Measurements from ENCODE around the gene PTPN1.

DNA sequence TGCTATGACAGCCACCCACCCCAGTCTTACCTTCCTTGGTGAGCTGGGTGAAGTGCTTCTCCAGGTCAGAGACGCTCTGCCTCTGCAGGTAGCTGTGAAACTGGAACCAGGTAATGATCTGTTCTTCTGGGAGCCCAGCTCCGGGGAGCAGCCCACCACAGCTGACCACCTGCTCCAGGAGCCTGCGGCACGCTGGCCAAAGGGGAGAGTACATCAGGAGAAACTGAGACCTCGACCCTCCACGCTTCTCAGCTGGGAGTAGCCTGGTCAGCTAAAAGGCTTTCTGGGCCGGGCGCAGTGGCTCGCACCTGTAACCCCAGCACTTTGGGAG is 82.8 kb downstream of the PTPN1 start:
- TF ChIP-seq, protein P1, sequence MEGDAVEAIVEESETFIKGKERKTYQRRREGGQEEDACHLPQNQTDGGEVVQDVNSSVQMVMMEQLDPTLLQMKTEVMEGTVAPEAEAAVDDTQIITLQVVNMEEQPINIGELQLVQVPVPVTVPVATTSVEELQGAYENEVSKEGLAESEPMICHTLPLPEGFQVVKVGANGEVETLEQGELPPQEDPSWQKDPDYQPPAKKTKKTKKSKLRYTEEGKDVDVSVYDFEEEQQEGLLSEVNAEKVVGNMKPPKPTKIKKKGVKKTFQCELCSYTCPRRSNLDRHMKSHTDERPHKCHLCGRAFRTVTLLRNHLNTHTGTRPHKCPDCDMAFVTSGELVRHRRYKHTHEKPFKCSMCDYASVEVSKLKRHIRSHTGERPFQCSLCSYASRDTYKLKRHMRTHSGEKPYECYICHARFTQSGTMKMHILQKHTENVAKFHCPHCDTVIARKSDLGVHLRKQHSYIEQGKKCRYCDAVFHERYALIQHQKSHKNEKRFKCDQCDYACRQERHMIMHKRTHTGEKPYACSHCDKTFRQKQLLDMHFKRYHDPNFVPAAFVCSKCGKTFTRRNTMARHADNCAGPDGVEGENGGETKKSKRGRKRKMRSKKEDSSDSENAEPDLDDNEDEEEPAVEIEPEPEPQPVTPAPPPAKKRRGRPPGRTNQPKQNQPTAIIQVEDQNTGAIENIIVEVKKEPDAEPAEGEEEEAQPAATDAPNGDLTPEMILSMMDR (IDR thresholded peaks at IDR 0.05), result no peak
- no peak for TF ChIP-seq POLR2A (IDR thresholded peaks at IDR 0.05)

Measured in thyroid gland (tissue), 4 donors.